DOHH2 (cell line): Measurements from ENCODE around the gene HMGCS2.

Source experiments
- H3F3A ChIP-seq: fragments of 200-600 bp; sonication (generic), shearing (Covaris generic); 2 replicates; pipeline ENCODE4 v1.6.0; 2016; ENCODE audit warnings: antibody characterized with exemption, mild to moderate bottlenecking; ENCODE audit not compliant: control insufficient read depth, insufficient read depth
- H3K27ac ChIP-seq: fragments of 200-600 bp; sonication (generic); 2 replicates; pipeline ENCODE4 v1.5.1; 2014; ENCODE audit warnings: low read depth, mild to moderate bottlenecking, low read length, moderate library complexity
- H3K27me3 ChIP-seq: fragments of 200-600 bp; sonication (generic); 2 replicates; pipeline ENCODE4 v1.6.1; 2014; ENCODE audit warnings: mild to moderate bottlenecking, low read length, mixed read lengths; ENCODE audit not compliant: control insufficient read depth
- H3K36me3 ChIP-seq: fragments of 200-600 bp; sonication (generic); 2 replicates; pipeline ENCODE4 v1.6.1; 2014; ENCODE audit warnings: mild to moderate bottlenecking, low read length, moderate library complexity, mixed read lengths; ENCODE audit not compliant: control insufficient read depth
- H3K4me1 ChIP-seq: fragments of 200-600 bp; sonication (generic); 2 replicates; pipeline ENCODE4 v1.6.1; 2014; ENCODE audit warnings: mild to moderate bottlenecking, low read length, mixed read lengths; ENCODE audit not compliant: control insufficient read depth
- H3K4me2 ChIP-seq: fragments of 200-600 bp; sonication (generic); 2 replicates; pipeline ENCODE4 v1.6.0; 2014; ENCODE audit warnings: mild to moderate bottlenecking, low read length, moderate library complexity
- H3K4me3 ChIP-seq: fragments of 200-600 bp; sonication (generic); 2 replicates; pipeline ENCODE4 v1.5.1; 2014; ENCODE audit warnings: mild to moderate bottlenecking, low read length, mixed read lengths
- H3K79me2 ChIP-seq: fragments of 200-600 bp; sonication (generic); 2 replicates; pipeline ENCODE4 v1.6.1; 2014; ENCODE audit warnings: mild to moderate bottlenecking, low read length, mixed read lengths; ENCODE audit not compliant: control insufficient read depth
- H3K9me2 ChIP-seq: fragments of 200-600 bp; sonication (generic); replicated peaks from 2 replicates; pipeline ENCODE4 v1.6.1; 2014; ENCODE audit warnings: mild to moderate bottlenecking, low read length, mixed read lengths; ENCODE audit not compliant: control insufficient read depth
- H3K9me3 ChIP-seq: fragments of 200-600 bp; sonication (generic); 2 replicates; pipeline ENCODE4 v1.6.1; 2014; ENCODE audit warnings: antibody characterized with exemption, low read length, mixed read lengths; ENCODE audit not compliant: control insufficient read depth, insufficient read depth
- H4K20me1 ChIP-seq: fragments of 200-600 bp; sonication (generic); 2 replicates; pipeline ENCODE4 v1.6.0; 2014; ENCODE audit warnings: low read depth, mild to moderate bottlenecking, antibody characterized with exemption, low read length, moderate library complexity; ENCODE audit not compliant: control insufficient read depth, insufficient read depth
- CTCF ChIP-seq: fragments of 200-600 bp; sonication (generic); IDR thresholded peaks from one replicate; pipeline ENCODE4 v1.5.1; 2014; ENCODE audit warnings: antibody characterized with exemption, mild to moderate bottlenecking, low read depth, low read length; ENCODE audit not compliant: poor library complexity, severe bottlenecking
- EZH2phosphoT487 ChIP-seq: fragments of 200-600 bp; sonication (generic); IDR thresholded peaks from 2 replicates; pipeline ENCODE4 v1.6.1; 2017; ENCODE audit warnings: borderline replicate concordance, mild to moderate bottlenecking, antibody characterized with exemption, low read length, moderate library complexity, mixed read lengths

HMGCS2 gene

DNA sequence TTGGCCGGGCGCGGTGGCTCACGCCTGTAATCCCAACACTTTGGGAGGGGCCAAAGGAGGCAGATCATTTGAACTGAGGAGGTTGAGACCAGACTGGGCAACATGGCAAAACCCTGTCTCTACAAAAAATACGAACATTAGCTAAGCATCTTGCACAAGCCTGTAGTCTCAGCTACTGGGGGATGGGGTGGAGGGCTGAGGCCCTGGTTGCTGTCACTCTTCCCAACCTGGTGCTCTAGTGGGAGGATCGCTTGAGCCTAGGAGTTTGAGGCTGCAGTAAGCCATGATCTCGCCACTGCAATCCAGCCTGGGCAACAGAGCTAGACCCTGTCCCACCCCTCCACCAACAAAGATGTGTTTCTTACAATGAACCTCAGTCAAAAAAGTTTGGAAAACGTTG is 54.1 kb downstream of the HMGCS2 start:
- Histone ChIP-seq H3K9me2 (no peaks in the 10 kb centered on the region), H3K36me3 (peaks cover 57% of the 10 kb centered on the region), H3K27ac (no peak overlapping the region), H3K79me2 (peaks cover 78% of the 10 kb centered on the region), H3K9me3 (no peaks in the 10 kb centered on the region), H3K27me3 (no peaks in the 10 kb centered on the region; the same call in 1 of the 2 replicates), H3F3A (no peaks in the 10 kb centered on the region), H3K4me2 (peak overlapping the region; percentile 91), H3K4me3 (peak overlapping the region; percentile 83), H4K20me1 (peaks cover 21% of the 10 kb centered on the region), H3K4me1 (peaks cover 36% of the 10 kb centered on the region)
- TF ChIP-seq EZH2phosphoT487 (no peak), CTCF (no peak)

GRCh38 chr1:119713749-119714456 is 54.8 kb downstream of the HMGCS2 start:
- Histone ChIP-seq H3K4me1 (peaks cover 36% of the 10 kb centered on the region), H3K79me2 (peaks cover 71% of the 10 kb centered on the region), H3F3A (no peaks in the 10 kb centered on the region), H3K4me3 (peak overlapping the region; percentile 83), H3K27me3 (peaks cover under 1% of the 10 kb centered on the region; the same call in 1 of the 2 replicates), H4K20me1 (peaks cover 18% of the 10 kb centered on the region), H3K4me2 (peak overlapping the region; percentile 91), H3K9me3 (no peaks in the 10 kb centered on the region), H3K27ac (no peak overlapping the region), H3K9me2 (no peaks in the 10 kb centered on the region), H3K36me3 (peaks cover 54% of the 10 kb centered on the region)
- TF ChIP-seq CTCF (no peak), EZH2phosphoT487 (no peak)

DNA sequence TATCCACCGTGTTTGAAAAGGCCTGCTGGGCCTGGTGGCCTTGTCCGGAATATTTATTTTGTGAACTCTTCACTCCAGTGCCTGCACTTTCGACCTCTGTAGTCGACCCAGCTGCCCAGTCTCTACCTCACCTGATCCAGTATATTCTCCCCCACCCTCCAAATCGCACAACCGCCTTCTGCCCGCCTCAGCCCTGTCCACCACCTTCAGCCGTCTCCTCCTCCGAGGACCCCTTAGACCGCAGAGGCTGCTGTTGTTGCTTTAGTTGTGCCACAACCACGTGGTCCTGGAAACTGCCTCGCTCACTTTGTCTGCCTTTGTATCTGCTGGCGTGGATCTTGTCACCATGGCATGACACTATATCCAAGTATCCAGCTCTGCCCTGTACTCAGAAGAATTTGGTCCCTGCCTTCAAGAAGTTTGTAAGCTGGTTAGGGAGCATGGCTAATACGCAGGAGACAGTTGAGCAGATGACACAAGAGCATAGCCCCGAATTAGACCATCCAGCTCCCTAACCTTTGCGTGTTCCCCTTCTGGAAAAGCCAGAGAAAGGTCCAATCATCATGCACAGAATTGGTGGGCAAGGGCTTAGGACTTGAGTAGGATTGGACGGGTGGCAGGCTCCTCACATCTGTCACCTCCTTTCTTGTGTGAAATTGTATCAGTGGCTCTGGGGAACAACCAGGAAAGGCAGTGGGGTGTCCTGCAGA is 55.5 kb downstream of the HMGCS2 start:
- H3K36me3 ChIP-seq, result peaks cover 48% of the 10 kb centered on the region
- H3F3A ChIP-seq, result no peaks in the 10 kb centered on the region
- peaks cover 64% of the 10 kb centered on the region for H3K79me2 ChIP-seq
- no peaks in the 10 kb centered on the region for H3K9me2 ChIP-seq
- peak overlapping the region; percentile 40 for H3K27ac ChIP-seq
- H3K4me3 ChIP-seq, result peak overlapping the region; percentile 83
- H3K4me2 ChIP-seq, result peak overlapping the region; percentile 91
- H3K9me3 ChIP-seq, result no peaks in the 10 kb centered on the region
- peaks cover 3% of the 10 kb centered on the region; the same call in 1 of the 2 replicates for H3K27me3 ChIP-seq
- H4K20me1 ChIP-seq, result peaks cover 16% of the 10 kb centered on the region
- H3K4me1 ChIP-seq, result peaks cover 36% of the 10 kb centered on the region
- no peak for TF ChIP-seq CTCF
- TF ChIP-seq EZH2phosphoT487, result no peak
